Small intestine (tissue), 7 donors: Measurements from ENCODE around the gene CAB39L. TPM values are rescaled to one million over a fixed set of nuclear protein-coding genes. Genes with fewer than 3 reads are reported as not detected.

Source experiments
- DNase-seq, 2 donors: peaks; one replicate each; pipeline versions ENCODE4 v3.0.0 to v3.0.0-alpha.2; 2013
- FAIRE-seq: peaks from 2 replicates; lab custom pipeline; 2012; peaks lifted over from hg19 to GRCh38; lab: Jason Lieb, UNC
- H3K27ac ChIP-seq, 3 donors: one replicate each; pipeline ENCODE4 v1.5.1; 2013; ENCODE audit warnings: low read length in 2 of 3, mild to moderate bottlenecking in 2 of 3, control low read depth in 1 of 3, inconsistent platforms in 1 of 3, low read depth in 1 of 3, moderate library complexity in 1 of 3
- H3K27me3 ChIP-seq, 3 donors: one replicate each; pipeline ENCODE4 v1.6.1; 2013; ENCODE audit warnings: low read length in 3 of 3, inconsistent platforms in 1 of 3; ENCODE audit not compliant: control insufficient read depth in 3 of 3, insufficient read depth in 3 of 3
- H3K36me3 ChIP-seq, 3 donors: one replicate each; pipeline ENCODE4 v1.6.1; 2013; ENCODE audit warnings: low read length in 3 of 3, inconsistent platforms in 1 of 3, low read depth in 1 of 3, mild to moderate bottlenecking in 1 of 3, moderate library complexity in 1 of 3; ENCODE audit not compliant: control insufficient read depth in 3 of 3, insufficient read depth in 2 of 3
- H3K4me1 ChIP-seq, 3 donors: one replicate each; pipeline ENCODE4 v1.6.1; 2013; ENCODE audit warnings: low read length in 2 of 3, inconsistent platforms in 1 of 3, low read depth in 1 of 3, mild to moderate bottlenecking in 1 of 3, moderate library complexity in 1 of 3; ENCODE audit not compliant: control insufficient read depth in 3 of 3, insufficient read depth in 2 of 3
- H3K4me3 ChIP-seq, 3 donors: one replicate each; pipeline ENCODE4 v1.5.1; 2013; ENCODE audit warnings: low read length in 3 of 3, control low read depth in 1 of 3, inconsistent platforms in 1 of 3, low read depth in 1 of 3, mild to moderate bottlenecking in 1 of 3, moderate library complexity in 1 of 3
- H3K9me3 ChIP-seq, 2 donors: one replicate each; pipeline ENCODE4 v1.6.1; 2013; ENCODE audit warnings: low read depth in 1 of 2, low read length in 1 of 2; ENCODE audit not compliant: control insufficient read depth in 2 of 2, insufficient read depth in 1 of 2
- WGBS, 3 donors: extraction: QIAGEN DNeasy Blood & Tissue Kit; methylation state at CpG; one replicate each; pipeline ENCODE4 v1.1.7; 2013; 5-methylcytosine and 5-hydroxymethylcytosine counted together
- polyA plus RNA-seq, 4 donors: library from polyadenylated mRNA; stranded (reverse) in 3 of 4; unstranded in 1 of 4; fragments of 200-250 nt in 3 of 4; fragments of 120-200 nt in 1 of 4; gene quantifications; one replicate each; pipeline versions ENCODE4 v1.2.1 to v1.2.3, GENCODE V29; 2013
- donor health status: healthy with polysubstance abuse.
- donor health status: control.
- donor health status: control.
- donor health status: Bipolar disorder and iron deficiency.
- donor health status: healthy.

Gene CAB39L
- polyA plus RNA-seq, 4 donors = 1.6 to 5.6 (median 3.7) TPM

- Histone ChIP-seq H3K36me3 (no peaks in the 10 kb centered on the region), H3K4me3 (no peak overlapping the region), H3K4me1 (no peaks in the 10 kb centered on the region), H3K27ac (no peak overlapping the region), H3K9me3 (peaks cover 0 to 2% of the 10 kb centered on the region in 2 donors), H3K27me3 (no peaks in the 10 kb centered on the region)
- FAIRE-seq = no peak
- no peak for DNase-seq
- WGBS, 3 donors = 52 to 66% (median 54%) methylated on average over 2 of the region's 2 CpGs
Measured at GRCh38 chr13:49366841-49367240, 77.0 kb downstream of the CAB39L start.

- H3K27me3 ChIP-seq = no peaks in the 10 kb centered on the region
- no peak overlapping the region for H3K27ac ChIP-seq
- no peaks in the 10 kb centered on the region for H3K4me1 ChIP-seq
- H3K36me3 ChIP-seq = no peaks in the 10 kb centered on the region
- peaks cover 0 to 4% of the 10 kb centered on the region in 2 donors for H3K9me3 ChIP-seq
- no peak for DNase-seq
- H3K4me3 ChIP-seq = no peak overlapping the region
- FAIRE-seq = no peak
- WGBS, 3 donors = 88 to 93% (median 91%) methylated on average over 2 of the region's 2 CpGs
Measured at GRCh38 chr13:49357694-49358093, 86.2 kb downstream of the CAB39L start.

- Histone ChIP-seq H3K4me3 (no peak overlapping the region), H3K4me1 (no peaks in the 10 kb centered on the region), H3K36me3 (no peaks in the 10 kb centered on the region), H3K9me3 (peaks cover 0 to 4% of the 10 kb centered on the region in 2 donors), H3K27ac (no peak overlapping the region), H3K27me3 (no peaks in the 10 kb centered on the region)
- DNase-seq (no peak), FAIRE-seq (no peak)
Measured at GRCh38 chr13:49356223-49356622, 87.6 kb downstream of the CAB39L start.

DNA sequence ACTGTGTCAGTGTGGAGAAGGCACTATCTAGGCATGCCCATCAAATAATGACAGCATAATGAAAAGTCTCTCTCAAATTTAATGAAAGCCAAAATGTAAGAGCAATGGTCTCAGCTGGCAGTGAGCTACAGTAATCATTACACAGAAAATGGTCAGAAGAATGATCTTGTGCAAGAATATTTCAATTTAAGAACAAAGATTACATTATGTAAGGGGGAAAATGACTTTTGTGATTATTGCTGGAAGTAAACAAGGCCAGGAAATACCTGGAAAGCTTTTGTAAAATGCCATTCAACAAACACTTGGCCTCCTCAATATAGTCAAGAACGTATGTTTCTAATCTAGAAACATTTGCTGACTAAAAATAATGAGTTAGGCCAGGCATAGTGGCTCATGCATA, 89.1 kb downstream of the CAB39L start:
- no peak for FAIRE-seq
- H3K27me3 ChIP-seq = no peaks in the 10 kb centered on the region
- H3K4me1 ChIP-seq = no peaks in the 10 kb centered on the region
- H3K36me3 ChIP-seq = no peaks in the 10 kb centered on the region
- WGBS, 3 donors = 82 to 92% (median 89%) methylated on average over 1 of the region's 1 CpG
- no peak overlapping the region for H3K4me3 ChIP-seq
- H3K9me3 ChIP-seq = peaks cover 0 to 4% of the 10 kb centered on the region in 2 donors
- DNase-seq = no peak
- H3K27ac ChIP-seq = no peak overlapping the region

GRCh38 chr13:49353908-49354307, 90.0 kb downstream of the CAB39L start:
- 76 to 94% (median 86%) methylated on average over 3 of the region's 3 CpGs for WGBS, 3 donors
- FAIRE-seq (no peak), DNase-seq (no peak)
- Histone ChIP-seq H3K4me1 (no peaks in the 10 kb centered on the region), H3K4me3 (no peak overlapping the region), H3K36me3 (no peaks in the 10 kb centered on the region), H3K27ac (no peak overlapping the region), H3K27me3 (no peaks in the 10 kb centered on the region), H3K9me3 (peaks cover 0 to 4% of the 10 kb centered on the region in 2 donors)

DNA sequence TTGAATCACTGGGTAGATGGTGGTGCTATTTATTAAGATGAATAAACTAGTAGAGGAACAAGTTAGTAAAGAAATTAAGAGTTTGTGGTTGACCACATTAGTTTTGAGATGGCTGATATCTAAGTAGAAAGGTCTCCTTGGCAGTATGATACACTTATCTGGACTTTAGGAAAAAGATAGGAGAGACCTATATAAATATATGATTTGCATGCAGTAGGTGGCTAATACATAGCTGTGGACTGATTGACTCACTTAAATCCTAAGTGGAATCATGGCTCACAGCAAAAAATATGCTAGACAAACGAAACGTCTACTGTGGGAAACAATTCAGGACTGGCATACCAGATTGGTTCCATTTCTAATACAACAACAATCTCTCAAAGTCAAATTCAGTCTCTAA, 92.0 kb downstream of the CAB39L start:
- Histone ChIP-seq H3K4me1 (no peaks in the 10 kb centered on the region), H3K27ac (no peak overlapping the region), H3K9me3 (peaks cover 0 to 4% of the 10 kb centered on the region in 2 donors), H3K27me3 (no peaks in the 10 kb centered on the region), H3K4me3 (no peak overlapping the region), H3K36me3 (no peaks in the 10 kb centered on the region)
- DNase-seq (no peak), FAIRE-seq (no peak)
- WGBS, 3 donors = 81 to 85% (median 84%) methylated on average over 2 of the region's 2 CpGs

DNA sequence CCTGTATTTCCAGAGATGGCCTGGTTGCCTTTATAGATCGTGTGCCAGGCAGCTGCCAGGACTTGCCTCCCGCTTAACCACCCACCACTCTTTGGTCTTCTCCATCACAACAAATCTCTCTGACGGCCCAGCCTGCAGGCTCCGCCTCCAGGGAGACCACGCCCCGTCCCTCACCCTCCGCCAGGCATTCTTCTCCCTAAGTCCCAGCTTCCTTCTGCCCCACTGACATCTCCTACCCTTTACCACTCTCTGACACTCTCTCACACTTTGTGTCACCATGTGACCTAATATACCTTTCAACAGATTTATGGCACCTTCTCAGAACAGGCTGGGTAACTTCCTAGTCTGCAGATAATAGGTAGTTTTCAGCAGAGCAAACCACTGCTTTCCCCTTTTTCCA, 95.1 kb downstream of the CAB39L start:
- no peaks in the 10 kb centered on the region for H3K9me3 ChIP-seq
- no peaks in the 10 kb centered on the region for H3K4me1 ChIP-seq
- FAIRE-seq (no peak), DNase-seq (peak in 1 of 2 donors; percentile 79)
- H3K27me3 ChIP-seq = no peaks in the 10 kb centered on the region
- no peaks in the 10 kb centered on the region for H3K36me3 ChIP-seq
- no peak overlapping the region for H3K4me3 ChIP-seq
- H3K27ac ChIP-seq = no peak overlapping the region
- 68 to 85% (median 71%) methylated on average over 7 of the region's 7 CpGs for WGBS, 3 donors

DNA sequence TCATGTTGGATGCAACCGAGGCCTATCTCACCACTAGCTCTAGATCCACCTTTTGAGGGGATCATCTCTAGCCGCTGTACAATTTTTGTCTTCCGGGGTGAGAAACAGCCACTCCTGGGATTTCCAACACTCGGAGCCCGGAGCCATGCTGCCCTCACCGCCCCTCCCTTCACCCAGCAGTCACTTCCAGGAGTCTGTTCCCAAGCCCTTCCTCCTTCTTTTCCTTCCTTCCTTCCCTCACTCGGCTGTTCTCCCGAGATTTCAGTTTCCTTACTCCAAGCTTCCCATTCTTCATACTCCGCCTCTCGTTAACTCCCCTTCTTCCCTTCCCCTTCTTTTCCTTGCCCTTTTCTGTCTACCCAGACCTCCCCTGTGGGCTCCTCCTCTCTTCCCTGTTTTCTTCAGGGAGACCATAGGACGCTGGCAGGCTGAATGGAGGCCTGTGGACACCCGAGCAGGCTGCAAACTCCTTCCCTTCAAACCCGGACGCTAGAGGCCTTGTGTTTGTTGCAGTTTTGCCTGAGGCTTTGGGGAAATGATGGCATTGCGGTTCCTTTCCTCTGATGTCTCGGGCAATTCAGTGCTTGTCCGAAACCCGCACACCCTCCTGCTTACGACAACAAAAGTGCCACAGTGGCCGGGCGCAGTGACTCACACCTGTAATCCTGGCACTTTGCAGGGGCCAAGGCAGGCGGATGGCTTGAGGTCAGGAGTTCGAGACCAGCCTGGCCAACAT, 96.0 kb downstream of the CAB39L start:
- Histone ChIP-seq H3K4me1 (no peaks in the 10 kb centered on the region), H3K27me3 (no peaks in the 10 kb centered on the region), H3K27ac (no peak overlapping the region), H3K9me3 (no peaks in the 10 kb centered on the region), H3K36me3 (no peaks in the 10 kb centered on the region), H3K4me3 (no peak overlapping the region)
- 95 to 96% (median 95%) methylated on average over 23 of the region's 23 CpGs for WGBS, 3 donors
- DNase-seq (no peak), FAIRE-seq (no peak)

- FAIRE-seq = no peak
- 32 to 72% (median 65%) methylated on average over 5 of the region's 5 CpGs for WGBS, 3 donors
- no peaks in the 10 kb centered on the region for H3K27me3 ChIP-seq
Measured at GRCh38 chr13:49346460-49346859, 97.4 kb downstream of the CAB39L start.

More at GRCh38 chr13:49346460-49346859, 97.4 kb downstream of the CAB39L start:
- no peak for DNase-seq
- Histone ChIP-seq H3K27ac (no peak overlapping the region), H3K36me3 (no peaks in the 10 kb centered on the region), H3K9me3 (no peaks in the 10 kb centered on the region), H3K4me3 (no peak overlapping the region), H3K4me1 (no peaks in the 10 kb centered on the region)
